GM21367 (cell line): ENCODE results near the gene GSN.

Experiments
- ATAC-seq: cut with Tn5 transposase; IDR thresholded peaks from one replicate; pipeline ENCODE4 v1.9.1; 2021; ENCODE audit not compliant: unreplicated experiment

GSN gene

GRCh38 chr9:121302341-121302740 is 34.4 kb downstream of the GSN start:
- ATAC-seq = no peak

GRCh38 chr9:121302786-121303185 is 34.8 kb downstream of the GSN start:
- no peak for ATAC-seq

- no peak for ATAC-seq
Measured at GRCh38 chr9:121303456-121304451, 35.8 kb downstream of the GSN start.

- no peak for ATAC-seq
Measured at GRCh38 chr9:121304707-121305106, 36.7 kb downstream of the GSN start.

GRCh38 chr9:121305269-121305994 is 37.5 kb downstream of the GSN start:
- ATAC-seq = no peak

GRCh38 chr9:121307976-121308375 is 40.0 kb downstream of the GSN start:
- ATAC-seq = no peak

- no peak for ATAC-seq
Measured at GRCh38 chr9:121308765-121309164, 40.8 kb downstream of the GSN start.

GRCh38 chr9:121309171-121309570 is 41.2 kb downstream of the GSN start:
- no peak for ATAC-seq

GRCh38 chr9:121309833-121310425 is 42.0 kb downstream of the GSN start:
- ATAC-seq = no peak

- no peak for ATAC-seq
Measured at GRCh38 chr9:121310571-121310970, 42.6 kb downstream of the GSN start.

- no peak for ATAC-seq
Measured at GRCh38 chr9:121312169-121312568, 44.2 kb downstream of the GSN start.

GRCh38 chr9:121313458-121314152 is 45.6 kb downstream of the GSN start:
- no peak for ATAC-seq

GRCh38 chr9:121316378-121316777 is 48.4 kb downstream of the GSN start:
- ATAC-seq = no peak

- ATAC-seq = no peak
Measured at GRCh38 chr9:121316852-121317373, 49.0 kb downstream of the GSN start.

GRCh38 chr9:121317737-121318630 is 50.0 kb downstream of the GSN start:
- ATAC-seq = no peak

GRCh38 chr9:121318631-121319382 is 50.8 kb downstream of the GSN start:
- no peak for ATAC-seq

- no peak for ATAC-seq
Measured at GRCh38 chr9:121319383-121319780, 51.4 kb downstream of the GSN start.

GRCh38 chr9:121321016-121321503 is 53.1 kb downstream of the GSN start:
- ATAC-seq = no peak
